ENCODE measurements around the gene TESK1. TPM values are rescaled to one million over a fixed set of nuclear protein-coding genes. Genes with fewer than 3 reads are reported as not detected.

Gene TESK1
- total and polyA plus RNA-seq, 2 of the 8 experiments (the other 6 are each of a cell fraction or from before 2014, with no cell fraction given), result 13.5 to 13.9 TPM

GRCh38 chr9:35649431-35650340, 44.6 kb downstream of the TESK1 start (continued):
- TF ChIP-seq RFX5 (IDR thresholded peaks at IDR 0.05; ENCODE audit: borderline replicate concordance, low read depth, low read length) (no peak), CTBP2 (IDR thresholded peaks at IDR 0.05; ENCODE audit: borderline replicate concordance, insufficient read depth, insufficient read length, low read length) (no peak), BCL11A (IDR thresholded peaks at IDR 0.05; ENCODE audit: low read depth in 2 of 2, low read length in 2 of 2) (no peak), NANOG (IDR thresholded peaks at IDR 0.05; ENCODE audit: insufficient read depth, low read depth, low read length, poor library complexity, severe bottlenecking) (no peak), CBX5 (IDR thresholded peaks at IDR 0.05; ENCODE audit: low read depth, low read length) (no peak), TAF1 (IDR thresholded peaks at IDR 0.05; ENCODE audit: low read depth, low read length) (no peak), CEBPB (IDR thresholded peaks at IDR 0.05; ENCODE audit: low read depth, low read length) (no peak)
